PC-9 (cell line): ENCODE data around the gene PIH1D1. TPM values are rescaled to one million over a fixed set of nuclear protein-coding genes. Genes with fewer than 3 reads are reported as not detected.

Experiments
- BruUV-seq: library from RNA; stranded (reverse); fragments of 400-500 nt; replicated peaks from 2 replicates; lab custom pipeline; 2021; lab: Mats Ljungman, UMichigan
- CTCF ChIA-PET: fragments of 300-600 bp; sonication (Branson Sonifier 250); formaldehyde crosslinking; loops from one replicate; lab custom pipeline; 2022; ENCODE audit warnings: antibody characterized with exemption; lab: Charles Lee
- POLR2A ChIA-PET: fragments of 300-600 bp; sonication (Branson Sonifier 250); formaldehyde crosslinking; loops from one replicate; lab custom pipeline; 2022; ENCODE audit warnings: antibody characterized with exemption; ENCODE audit not compliant: unreplicated experiment; lab: Charles Lee
- DNase-seq, 2 experiments: peaks; one replicate each; pipeline versions ENCODE4 v3.0.0 to v3.0.0-alpha.2; 2015 to 2022; ENCODE audit warnings: mixed read lengths in 1 of 2
- H2AFZ ChIP-seq: fragments of 200-600 bp; sonication (generic); 2 replicates; pipeline ENCODE4 v1.8.1; 2017; ENCODE audit warnings: antibody characterized with exemption
- H3F3A ChIP-seq: fragments of 200-600 bp; sonication (generic); 2 replicates; pipeline ENCODE4 v1.8.1; 2017; ENCODE audit warnings: antibody characterized with exemption, mild to moderate bottlenecking, low read depth; ENCODE audit not compliant: insufficient read depth
- H3K27ac ChIP-seq: fragments of 200-600 bp; sonication (generic); 2 replicates; pipeline ENCODE4 v1.6.1; 2016; ENCODE audit warnings: mixed run types
- H3K27me3 ChIP-seq: fragments of 200-600 bp; sonication (generic); 2 replicates; pipeline ENCODE4 v1.6.1; 2016; ENCODE audit warnings: low read depth, mixed run types; ENCODE audit not compliant: insufficient read depth
- H3K36me3 ChIP-seq: fragments of 200-600 bp; sonication (generic); 2 replicates; pipeline ENCODE4 v1.6.1; 2016; ENCODE audit warnings: low read depth, mixed run types
- H3K4me1 ChIP-seq: fragments of 200-600 bp; sonication (generic); replicated peaks from 2 replicates; pipeline ENCODE4 v1.6.1; 2016; ENCODE audit warnings: mixed run types; ENCODE audit not compliant: insufficient read depth
- H3K4me2 ChIP-seq: fragments of 200-600 bp; sonication (generic); 2 replicates; pipeline ENCODE4 v1.6.1; 2017; ENCODE audit warnings: mixed run types
- H3K4me3 ChIP-seq: fragments of 200-600 bp; sonication (generic); 2 replicates; pipeline ENCODE4 v1.6.1; 2016; ENCODE audit warnings: mixed run types
- H3K79me2 ChIP-seq: fragments of 200-600 bp; sonication (generic); 2 replicates; pipeline ENCODE4 v1.6.1; 2017; ENCODE audit warnings: low read depth, mixed run types
- H3K9me2 ChIP-seq: fragments of 200-600 bp; sonication (generic); 2 replicates; pipeline ENCODE4 v1.8.1; 2017; ENCODE audit warnings: mild to moderate bottlenecking; ENCODE audit not compliant: insufficient read depth
- H3K9me3 ChIP-seq: fragments of 200-600 bp; sonication (generic); 2 replicates; pipeline ENCODE4 v1.8.1; 2016; ENCODE audit warnings: low read depth; ENCODE audit not compliant: insufficient read depth
- H4K20me1 ChIP-seq: fragments of 200-600 bp; sonication (generic); 2 replicates; pipeline ENCODE4 v1.8.1; 2017; ENCODE audit not compliant: insufficient read depth
- EZH2 ChIP-seq: fragments of 200-600 bp; sonication (generic); IDR thresholded peaks from 2 replicates; pipeline ENCODE4 v1.8.0; 2017; ENCODE audit warnings: antibody characterized with exemption, low read depth
- intact Hi-C: fragments of 100-400 bp; cut with micrococcal nuclease; formaldehyde crosslinking; loops from one replicate; pipeline ENCODE4 v1.10.0; 2022; ENCODE audit not compliant: unreplicated experiment
- total RNA-seq: library from RNA; stranded (reverse); gene quantifications from 2 replicates; pipeline ENCODE4 v1.2.3, GENCODE V29; 2021
- TF ChIP-seq, protein P1 (sequence below): fragments of 200-600 bp; sonication (generic); conservative IDR thresholded peaks from 2 replicates; pipeline ENCODE4 v1.6.1; 2017; ENCODE audit warnings: mixed run types, antibody characterized with exemption, mild to moderate bottlenecking, moderate library complexity

The PIH1D1 gene
- total RNA-seq, 1 experiment from 2014 or later: 156 TPM

DNA sequence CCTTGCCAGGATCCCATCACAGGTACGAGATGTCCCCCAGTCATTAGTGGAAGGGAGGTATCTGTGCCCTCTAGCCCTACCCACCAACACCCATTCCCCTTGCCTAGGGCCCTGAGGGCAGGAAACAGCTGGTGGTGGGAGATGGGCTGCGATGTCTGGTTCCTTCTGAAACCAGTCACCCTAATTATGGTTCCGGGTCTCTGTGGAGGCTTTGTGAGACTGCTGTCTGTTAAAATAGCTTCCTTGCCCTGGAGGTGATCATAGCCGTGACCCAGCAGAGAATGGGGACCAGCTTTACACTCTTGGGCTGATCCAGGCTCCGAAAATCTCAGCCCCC lies 6.9 kb upstream of the PIH1D1 start:
- H3K27ac ChIP-seq: no peak overlapping the region
- no TSS peak for BruUV-seq

DNA sequence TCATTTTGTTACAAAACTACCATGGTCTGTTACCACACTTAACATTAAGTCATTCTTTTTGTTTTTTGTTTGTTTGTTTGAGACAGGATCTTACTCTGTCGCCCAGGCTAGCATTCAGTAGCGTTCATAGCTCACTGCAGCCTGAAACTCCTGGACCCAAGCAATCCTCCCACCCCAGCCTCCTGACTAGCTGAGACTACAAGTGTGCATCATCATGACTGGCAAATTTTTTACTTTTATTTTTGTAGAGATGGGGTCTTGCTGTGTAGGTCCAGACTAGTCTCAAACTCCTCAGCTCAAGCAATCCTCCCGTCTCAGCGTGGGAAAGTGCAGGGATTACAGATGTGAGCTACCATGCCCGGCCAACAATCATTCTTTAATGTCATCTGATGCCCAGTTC lies 4.7 kb upstream of the PIH1D1 start:
- Histone ChIP-seq H3K27me3 (no peaks in the 10 kb centered on the region), H2AFZ (no peak overlapping the region), H3K9me2 (no peaks in the 10 kb centered on the region), H3K4me3 (no peak overlapping the region), H3K9me3 (no peaks in the 10 kb centered on the region), H3K27ac (no peak overlapping the region; the same call in 1 of the 2 replicates), H3K79me2 (peaks cover 28% of the 10 kb centered on the region), H3K4me2 (no peak overlapping the region), H3F3A (peaks cover 26% of the 10 kb centered on the region), H4K20me1 (no peaks in the 10 kb centered on the region), H3K36me3 (peaks cover 8% of the 10 kb centered on the region), H3K4me1 (peaks cover 6% of the 10 kb centered on the region)
- BruUV-seq: no TSS peak
- TF ChIP-seq, protein P1, sequence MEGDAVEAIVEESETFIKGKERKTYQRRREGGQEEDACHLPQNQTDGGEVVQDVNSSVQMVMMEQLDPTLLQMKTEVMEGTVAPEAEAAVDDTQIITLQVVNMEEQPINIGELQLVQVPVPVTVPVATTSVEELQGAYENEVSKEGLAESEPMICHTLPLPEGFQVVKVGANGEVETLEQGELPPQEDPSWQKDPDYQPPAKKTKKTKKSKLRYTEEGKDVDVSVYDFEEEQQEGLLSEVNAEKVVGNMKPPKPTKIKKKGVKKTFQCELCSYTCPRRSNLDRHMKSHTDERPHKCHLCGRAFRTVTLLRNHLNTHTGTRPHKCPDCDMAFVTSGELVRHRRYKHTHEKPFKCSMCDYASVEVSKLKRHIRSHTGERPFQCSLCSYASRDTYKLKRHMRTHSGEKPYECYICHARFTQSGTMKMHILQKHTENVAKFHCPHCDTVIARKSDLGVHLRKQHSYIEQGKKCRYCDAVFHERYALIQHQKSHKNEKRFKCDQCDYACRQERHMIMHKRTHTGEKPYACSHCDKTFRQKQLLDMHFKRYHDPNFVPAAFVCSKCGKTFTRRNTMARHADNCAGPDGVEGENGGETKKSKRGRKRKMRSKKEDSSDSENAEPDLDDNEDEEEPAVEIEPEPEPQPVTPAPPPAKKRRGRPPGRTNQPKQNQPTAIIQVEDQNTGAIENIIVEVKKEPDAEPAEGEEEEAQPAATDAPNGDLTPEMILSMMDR: no peak
- no peak for TF ChIP-seq EZH2
- intact Hi-C loops: no loop called here
- ChIA-PET CTCF (no interaction called here), POLR2A (interaction anchor here (0.7 kb wide), 2 partner anchors 223 to 306 kb away, joined by 3 to 9 read pairs; no protein-coding TSS in a partner anchor)
- no peak for DNase-seq

More for the DNA sequence above, 6.9 kb upstream of the PIH1D1 start:
- H3K36me3 ChIP-seq: peaks cover 8% of the 10 kb centered on the region
- ChIA-PET CTCF (no interaction called here), POLR2A (no interaction called here)
- H2AFZ ChIP-seq: no peak overlapping the region
- peaks cover 27% of the 10 kb centered on the region for H3K79me2 ChIP-seq
- no peaks in the 10 kb centered on the region for H3K9me2 ChIP-seq
- H3K4me3 ChIP-seq: no peak overlapping the region
- H3F3A ChIP-seq: peaks cover 19% of the 10 kb centered on the region
- no peaks in the 10 kb centered on the region for H3K9me3 ChIP-seq
- TF ChIP-seq, protein P1: no peak
- TF ChIP-seq EZH2: no peak
- H4K20me1 ChIP-seq: no peaks in the 10 kb centered on the region
- no peaks in the 10 kb centered on the region for H3K27me3 ChIP-seq
- DNase-seq: no peak
- intact Hi-C loops: no loop called here
- H3K4me2 ChIP-seq: no peak overlapping the region
- H3K4me1 ChIP-seq: peaks cover 6% of the 10 kb centered on the region

DNA sequence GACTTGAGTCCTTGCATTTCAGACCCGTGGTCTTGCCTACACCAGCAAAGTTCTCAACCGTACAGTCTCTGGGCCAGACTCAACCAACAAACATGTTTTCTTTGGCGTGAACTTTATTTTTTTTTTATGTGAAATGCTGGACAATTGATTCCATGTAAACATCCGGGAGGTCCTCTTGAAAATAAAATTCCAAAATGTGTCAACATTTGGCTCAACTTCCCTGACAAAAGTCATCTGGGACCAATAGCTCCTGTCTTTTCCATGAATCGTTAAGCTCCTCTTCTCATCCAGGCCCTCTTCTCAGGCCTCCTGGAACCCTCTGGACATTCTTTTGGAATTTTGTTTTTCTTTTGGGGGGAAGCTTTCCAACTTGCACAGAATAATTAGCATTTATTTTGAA lies 4.2 kb upstream of the PIH1D1 start:
- Histone ChIP-seq H4K20me1 (no peaks in the 10 kb centered on the region), H2AFZ (no peak overlapping the region), H3K4me2 (no peak overlapping the region), H3K79me2 (peaks cover 34% of the 10 kb centered on the region), H3K9me3 (no peaks in the 10 kb centered on the region), H3K4me3 (no peak overlapping the region), H3F3A (peaks cover 26% of the 10 kb centered on the region), H3K27me3 (no peaks in the 10 kb centered on the region), H3K27ac (no peak overlapping the region; the same call in 1 of the 2 replicates), H3K4me1 (peaks cover 6% of the 10 kb centered on the region), H3K9me2 (no peaks in the 10 kb centered on the region), H3K36me3 (peaks cover 8% of the 10 kb centered on the region)
- TF ChIP-seq, protein P1: no peak
- TF ChIP-seq EZH2: no peak
- CTCF ChIA-PET: no interaction called here
- DNase-seq: no peak
- POLR2A ChIA-PET: interaction anchor here (0.6 kb wide), 1 partner anchor 40 kb away, joined by 3 read pairs; the partner anchor contains the start of gene RPS11
- intact Hi-C loops: no loop called here
- no TSS peak for BruUV-seq
